Osteocyte (in vitro differentiated cells): ENCODE results near the gene UBE2E3. TPM values are rescaled to one million over a fixed set of nuclear protein-coding genes. Genes with fewer than 3 reads are reported as not detected.

Source experiments
- DNase-seq: peaks from one replicate; pipeline ENCODE4 v3.0.0; 2021; ENCODE audit warnings: mixed read lengths; ENCODE audit not compliant: unreplicated experiment; ENCODE audit errors: extremely low spot score
- H3K27ac Mint-ChIP-seq: one replicate; pipeline ENCODE4 v1.8.0; 2021; ENCODE audit warnings: mild to moderate bottlenecking, mixed read lengths; ENCODE audit not compliant: unreplicated experiment
- H3K27me3 Mint-ChIP-seq: one replicate; pipeline ENCODE4 v1.8.0; 2021; ENCODE audit warnings: mixed read lengths; ENCODE audit not compliant: unreplicated experiment
- H3K36me3 Mint-ChIP-seq: one replicate; pipeline ENCODE4 v1.8.0; 2021; ENCODE audit warnings: mixed read lengths; ENCODE audit not compliant: unreplicated experiment
- H3K4me1 Mint-ChIP-seq: one replicate; pipeline ENCODE4 v1.8.0; 2021; ENCODE audit warnings: mixed read lengths; ENCODE audit not compliant: unreplicated experiment
- H3K4me3 Mint-ChIP-seq: one replicate; pipeline ENCODE4 v1.8.0; 2021; ENCODE audit warnings: mild to moderate bottlenecking, moderate library complexity, mixed read lengths; ENCODE audit not compliant: unreplicated experiment
- H3K9me3 Mint-ChIP-seq: one replicate; pipeline ENCODE4 v1.8.0; 2021; ENCODE audit warnings: mixed read lengths; ENCODE audit not compliant: unreplicated experiment
- total RNA-seq: library from RNA; stranded (reverse); gene quantifications from 2 replicates; pipeline ENCODE4 v1.2.1, GENCODE V29; 2021
- TF ChIP-seq, protein P1 (sequence below): fragments of 200-600 bp; sonication (generic); IDR thresholded peaks from 2 replicates; pipeline ENCODE4 v1.5.0; 2021; ENCODE audit warnings: antibody characterized with exemption, mild to moderate bottlenecking, moderate library complexity

Gene UBE2E3
- total RNA-seq, 1 donor from 2014 or later = 108 TPM

DNA sequence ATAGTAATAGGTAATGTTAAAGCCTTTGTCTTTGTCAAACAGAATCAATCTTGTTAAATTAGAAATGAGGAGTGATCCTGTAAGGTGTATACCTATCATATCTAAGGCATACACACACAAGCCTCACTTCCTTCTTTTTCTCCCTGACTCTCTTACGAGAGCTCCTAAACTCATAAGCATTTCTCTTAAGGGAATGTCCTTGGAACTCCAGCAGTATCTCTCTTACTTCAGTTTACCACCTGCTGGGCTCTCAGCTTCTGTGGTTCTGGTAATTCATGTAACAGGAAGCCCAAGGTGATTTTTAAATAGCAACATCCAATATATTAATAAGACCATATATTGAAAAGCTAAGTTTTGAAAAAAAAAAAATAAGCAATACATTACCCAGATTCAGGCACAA, 85.9 kb downstream of the UBE2E3 start:
- Mint-ChIP-seq H3K9me3 (no peaks in the 10 kb centered on the region), H3K4me1 (peaks cover 2% of the 10 kb centered on the region), H3K27me3 (no peaks in the 10 kb centered on the region), H3K4me3 (no peak overlapping the region), H3K27ac (no peak overlapping the region), H3K36me3 (peaks cover 8% of the 10 kb centered on the region)
- TF ChIP-seq, protein P1, sequence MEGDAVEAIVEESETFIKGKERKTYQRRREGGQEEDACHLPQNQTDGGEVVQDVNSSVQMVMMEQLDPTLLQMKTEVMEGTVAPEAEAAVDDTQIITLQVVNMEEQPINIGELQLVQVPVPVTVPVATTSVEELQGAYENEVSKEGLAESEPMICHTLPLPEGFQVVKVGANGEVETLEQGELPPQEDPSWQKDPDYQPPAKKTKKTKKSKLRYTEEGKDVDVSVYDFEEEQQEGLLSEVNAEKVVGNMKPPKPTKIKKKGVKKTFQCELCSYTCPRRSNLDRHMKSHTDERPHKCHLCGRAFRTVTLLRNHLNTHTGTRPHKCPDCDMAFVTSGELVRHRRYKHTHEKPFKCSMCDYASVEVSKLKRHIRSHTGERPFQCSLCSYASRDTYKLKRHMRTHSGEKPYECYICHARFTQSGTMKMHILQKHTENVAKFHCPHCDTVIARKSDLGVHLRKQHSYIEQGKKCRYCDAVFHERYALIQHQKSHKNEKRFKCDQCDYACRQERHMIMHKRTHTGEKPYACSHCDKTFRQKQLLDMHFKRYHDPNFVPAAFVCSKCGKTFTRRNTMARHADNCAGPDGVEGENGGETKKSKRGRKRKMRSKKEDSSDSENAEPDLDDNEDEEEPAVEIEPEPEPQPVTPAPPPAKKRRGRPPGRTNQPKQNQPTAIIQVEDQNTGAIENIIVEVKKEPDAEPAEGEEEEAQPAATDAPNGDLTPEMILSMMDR = no peak
- no peak for DNase-seq

DNA sequence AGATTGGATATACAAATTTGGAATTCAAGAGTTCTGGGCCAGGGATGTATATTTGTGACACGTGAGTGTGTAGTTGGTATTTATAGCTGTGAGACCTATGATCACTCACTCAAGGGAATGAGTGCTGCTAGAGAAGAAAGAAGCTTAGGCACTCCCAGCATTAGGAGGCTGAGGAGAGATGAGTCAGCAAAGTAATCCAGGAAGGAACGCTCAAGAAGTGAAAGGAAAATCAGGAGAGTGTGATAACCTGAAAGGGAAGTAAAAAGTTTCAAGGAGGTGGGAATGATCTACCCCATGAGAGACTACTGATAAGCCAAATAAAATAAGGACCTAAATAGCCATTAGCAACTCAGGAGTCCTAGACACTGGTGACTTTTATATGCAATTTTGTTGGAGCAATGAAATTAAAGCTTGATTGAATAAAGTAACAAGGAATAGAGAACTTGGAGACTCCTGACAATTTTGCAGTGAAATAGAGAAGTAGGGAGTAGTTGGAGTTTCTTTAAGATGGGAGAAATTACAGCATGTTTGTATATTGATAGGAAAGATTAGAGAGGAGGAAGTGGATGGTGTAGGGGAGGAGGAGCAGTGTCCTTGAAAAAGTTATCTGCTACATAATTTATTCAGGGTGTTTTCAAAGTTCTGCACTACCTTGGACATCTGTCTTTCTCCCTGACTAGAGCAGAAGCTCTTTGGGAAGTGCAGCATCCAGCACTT, 89.9 kb downstream of the UBE2E3 start:
- no peak overlapping the region for H3K27ac Mint-ChIP-seq
- H3K27me3 Mint-ChIP-seq = no peaks in the 10 kb centered on the region
- H3K4me1 Mint-ChIP-seq = no peaks in the 10 kb centered on the region
- DNase-seq = no peak
- peaks cover 2% of the 10 kb centered on the region for H3K36me3 Mint-ChIP-seq
- no peaks in the 10 kb centered on the region for H3K9me3 Mint-ChIP-seq
- no peak overlapping the region for H3K4me3 Mint-ChIP-seq
- TF ChIP-seq, protein P1 = no peak

DNA sequence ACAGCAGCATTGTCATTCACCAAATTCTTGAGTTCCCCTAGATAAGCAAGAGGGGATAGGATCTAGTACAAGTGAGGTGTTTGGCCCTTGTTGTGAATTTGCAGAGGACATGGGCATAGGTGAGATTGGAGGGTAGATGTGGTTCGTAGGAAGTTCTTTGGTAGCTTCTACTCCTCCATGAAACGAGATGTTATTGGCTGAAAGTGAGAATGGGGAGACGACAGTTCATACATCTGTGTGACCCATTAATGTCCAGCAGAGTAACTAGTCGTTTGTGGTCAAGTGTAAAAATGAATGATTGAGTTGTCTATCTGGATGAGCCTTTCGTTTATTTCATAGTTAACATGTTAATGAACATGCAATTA, 90.4 kb downstream of the UBE2E3 start:
- H3K9me3 Mint-ChIP-seq = no peaks in the 10 kb centered on the region
- no peak overlapping the region for H3K27ac Mint-ChIP-seq
- TF ChIP-seq, protein P1 = no peak

DNA sequence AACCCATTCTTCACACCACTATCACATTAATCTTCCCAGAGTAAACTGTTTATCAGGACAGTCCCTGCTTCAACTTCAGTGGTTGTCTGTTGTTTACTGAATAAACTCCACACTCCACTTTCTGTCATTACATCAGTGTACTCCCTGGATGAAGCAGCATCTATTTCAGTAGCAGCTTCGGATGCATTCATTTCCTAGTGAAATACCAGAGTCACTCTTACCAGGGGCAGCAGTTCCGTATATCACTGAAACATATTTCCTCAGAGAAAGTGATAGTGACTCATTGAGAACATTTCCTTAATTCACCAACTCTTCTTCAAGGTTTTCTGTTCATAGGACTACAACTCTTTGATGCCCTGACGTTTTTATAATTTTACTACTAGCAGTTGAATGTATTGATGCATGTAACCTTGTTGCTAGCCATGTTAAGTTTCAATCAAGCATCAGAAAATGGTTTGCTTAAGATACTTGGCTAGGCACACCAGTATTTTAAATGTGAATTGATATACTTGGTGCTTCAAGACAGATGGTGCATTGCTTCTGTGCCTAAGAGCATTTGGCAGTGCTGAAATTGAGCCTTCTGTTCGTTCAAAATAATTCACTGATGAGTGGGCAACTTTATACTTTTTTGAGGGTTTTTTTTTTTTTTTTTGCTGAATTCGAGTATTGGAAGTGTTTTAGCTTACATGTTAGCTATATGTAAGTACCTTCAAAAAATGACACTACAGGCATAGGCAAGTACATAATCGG, 92.3 kb downstream of the UBE2E3 start:
- H3K9me3 Mint-ChIP-seq = no peaks in the 10 kb centered on the region
- no peak for DNase-seq
- no peaks in the 10 kb centered on the region for H3K27me3 Mint-ChIP-seq
- no peak overlapping the region for H3K4me3 Mint-ChIP-seq
- no peaks in the 10 kb centered on the region for H3K4me1 Mint-ChIP-seq
- TF ChIP-seq, protein P1 = no peak
- H3K36me3 Mint-ChIP-seq = no peaks in the 10 kb centered on the region
- H3K27ac Mint-ChIP-seq = peak overlapping the region; percentile 14

More for the DNA sequence above, 90.4 kb downstream of the UBE2E3 start:
- Mint-ChIP-seq H3K36me3 (no peaks in the 10 kb centered on the region), H3K27me3 (no peaks in the 10 kb centered on the region), H3K4me1 (no peaks in the 10 kb centered on the region), H3K4me3 (no peak overlapping the region)
- no peak for DNase-seq

DNA sequence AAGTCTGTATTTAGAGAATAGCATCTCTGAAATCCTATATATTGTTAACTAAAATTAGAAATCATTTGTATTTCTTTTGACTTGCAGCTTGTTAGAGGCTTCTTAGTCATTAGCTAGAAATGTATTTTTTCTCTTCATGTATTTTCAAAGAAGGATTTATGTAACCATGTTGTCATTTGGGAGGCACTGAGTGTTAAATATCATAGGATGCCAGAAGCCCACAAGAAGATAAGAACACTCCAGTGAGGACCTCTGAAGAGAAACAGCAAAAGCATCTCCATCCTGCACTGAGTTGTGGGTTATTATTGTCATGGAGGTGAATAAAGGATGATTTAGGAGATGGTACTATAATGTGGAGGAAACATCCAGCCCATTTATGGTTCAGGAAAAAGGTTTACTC, 93.5 kb downstream of the UBE2E3 start:
- Mint-ChIP-seq H3K4me3 (no peak overlapping the region), H3K9me3 (no peaks in the 10 kb centered on the region), H3K4me1 (no peaks in the 10 kb centered on the region), H3K27me3 (no peaks in the 10 kb centered on the region), H3K36me3 (no peaks in the 10 kb centered on the region), H3K27ac (no peak overlapping the region)
- DNase-seq = no peak
- TF ChIP-seq, protein P1 = no peak
